ENCODE results near the gene ABCC1. TPM values are rescaled to one million over a fixed set of nuclear protein-coding genes. Genes with fewer than 3 reads are reported as not detected.
A peak's percentile ranks its signal among the peaks of the same experiment; 100 is the strongest.
"Not testable (repeated sequence)": the region's sequence is repeated elsewhere in the genome, so short reads cannot be mapped to it uniquely, and the experiment has no call there.

ABCC1 gene
- 26.1 and 35.2 TPM in 2 replicates for total RNA-seq (2014; rRNA removed; shearing (Covaris generic))

DNA sequence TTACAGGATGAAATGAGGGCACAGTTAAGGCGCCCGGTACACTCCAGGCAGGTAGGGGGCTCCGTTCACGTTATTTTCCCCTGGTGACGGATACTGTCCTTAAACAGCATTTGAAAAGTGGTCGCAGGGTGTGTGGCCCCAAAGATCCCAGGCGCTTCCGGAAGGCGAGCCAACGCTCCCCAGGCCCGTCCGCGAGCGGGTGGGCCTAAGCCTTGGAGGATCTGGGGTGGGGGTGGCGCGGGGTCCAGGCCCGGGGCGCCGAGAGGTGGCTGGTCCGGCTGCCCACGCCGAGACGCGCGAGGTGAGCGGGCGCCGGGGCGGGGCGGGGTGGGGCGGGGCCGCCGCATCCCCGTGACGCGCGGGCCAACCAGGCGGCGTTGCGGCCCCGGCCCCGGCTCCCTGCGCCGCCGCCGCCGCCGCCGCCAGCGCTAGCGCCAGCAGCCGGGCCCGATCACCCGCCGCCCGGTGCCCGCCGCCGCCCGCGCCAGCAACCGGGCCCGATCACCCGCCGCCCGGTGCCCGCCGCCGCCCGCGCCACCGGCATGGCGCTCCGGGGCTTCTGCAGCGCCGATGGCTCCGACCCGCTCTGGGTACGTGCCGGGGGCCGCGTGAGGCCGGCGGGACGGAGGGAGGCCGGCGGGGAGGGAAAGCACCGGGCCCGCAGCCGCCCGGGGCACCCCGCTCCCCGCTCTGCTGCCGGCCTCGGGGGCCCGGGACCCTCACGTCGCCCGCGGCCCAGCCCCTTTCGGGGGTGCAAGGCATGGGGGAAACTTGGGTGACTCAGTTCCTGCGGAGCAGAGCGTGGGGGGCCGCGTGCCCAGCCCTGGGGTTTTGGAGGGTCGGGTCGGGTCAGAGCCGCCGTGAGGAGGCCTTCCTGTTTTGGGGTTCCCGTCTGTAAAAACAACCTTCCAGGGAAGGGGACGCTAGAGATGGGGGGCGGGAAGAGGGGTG, at the start of gene ABCC1:
ABCC1 (plus strand) TSS at position 407 of the 951 bp plus-strand sequence; CDS start at position 543, 136 bp downstream.
- peak; percentile 52 for DNase-seq (ENCODE audit: low spot score)

DNA sequence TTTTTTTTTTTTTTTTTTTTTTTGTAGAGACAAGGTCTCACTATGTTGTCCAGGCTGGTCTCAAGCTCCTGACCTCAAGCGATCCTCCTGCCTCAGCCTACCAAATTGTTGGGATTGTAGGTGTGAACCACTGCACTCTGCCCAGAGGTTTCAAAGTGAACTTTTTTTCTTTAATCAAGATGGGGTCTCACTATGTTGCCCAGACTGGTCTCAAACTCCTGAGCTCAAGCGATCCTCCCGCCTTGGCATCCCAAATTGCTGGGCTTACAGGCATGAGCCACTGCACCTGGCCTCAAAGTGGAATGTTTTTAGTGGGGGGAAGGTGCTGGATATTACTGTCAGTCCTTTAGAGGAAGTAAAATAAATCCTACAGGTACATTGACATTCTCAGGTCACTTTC, 49.1 kb upstream of the ABCC1 start:
- no peak for DNase-seq (ENCODE audit: low spot score)

DNA sequence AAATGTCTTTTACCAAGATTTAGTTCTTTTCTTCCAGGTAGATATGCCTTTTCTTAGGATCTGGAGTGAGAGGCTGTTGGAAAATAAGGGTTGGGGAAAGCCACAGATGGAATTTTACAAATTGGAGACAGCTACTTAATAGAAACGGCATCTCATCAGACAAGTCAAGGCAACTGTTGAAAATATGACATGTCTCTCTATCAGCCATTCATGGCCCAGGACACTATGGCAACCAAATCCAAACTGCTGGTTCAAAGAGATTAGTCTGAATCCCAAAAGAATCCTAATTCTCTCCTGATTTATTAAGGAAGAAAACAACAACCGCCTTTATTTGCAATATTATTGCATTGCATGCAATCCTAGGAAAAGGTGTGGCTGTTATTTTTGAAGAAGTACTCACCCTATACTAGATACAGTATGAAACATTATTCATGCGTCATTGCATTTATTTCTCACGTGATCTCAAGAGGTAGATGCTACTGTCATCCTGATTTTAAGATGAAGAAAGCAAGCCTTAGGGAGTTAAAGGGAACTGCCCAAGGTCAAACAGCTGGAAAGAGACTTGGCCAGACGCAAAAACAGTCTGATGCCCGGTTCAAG, 48.4 kb upstream of the ABCC1 start:
- no peak for DNase-seq (ENCODE audit: low spot score)

DNA sequence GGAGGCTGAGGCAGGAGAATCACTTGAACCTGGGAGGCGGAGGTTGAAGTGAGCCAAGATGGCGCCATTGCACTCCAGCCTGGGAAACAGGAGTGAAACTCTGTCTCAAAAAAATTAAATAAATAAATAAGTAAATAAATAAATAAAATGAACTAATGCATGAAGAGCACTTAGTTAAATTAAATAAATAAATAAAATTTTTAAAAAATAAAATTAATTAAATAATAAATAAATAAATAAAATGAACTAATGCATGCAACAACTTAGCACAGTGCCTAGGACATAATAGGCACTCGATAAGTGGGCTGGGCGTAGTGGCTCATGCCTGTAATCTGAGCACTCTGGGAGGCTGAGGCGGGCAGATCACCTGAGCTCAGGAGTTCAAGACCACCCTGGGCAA, 45.5 kb upstream of the ABCC1 start:
- no peak for DNase-seq (ENCODE audit: low spot score)

DNA sequence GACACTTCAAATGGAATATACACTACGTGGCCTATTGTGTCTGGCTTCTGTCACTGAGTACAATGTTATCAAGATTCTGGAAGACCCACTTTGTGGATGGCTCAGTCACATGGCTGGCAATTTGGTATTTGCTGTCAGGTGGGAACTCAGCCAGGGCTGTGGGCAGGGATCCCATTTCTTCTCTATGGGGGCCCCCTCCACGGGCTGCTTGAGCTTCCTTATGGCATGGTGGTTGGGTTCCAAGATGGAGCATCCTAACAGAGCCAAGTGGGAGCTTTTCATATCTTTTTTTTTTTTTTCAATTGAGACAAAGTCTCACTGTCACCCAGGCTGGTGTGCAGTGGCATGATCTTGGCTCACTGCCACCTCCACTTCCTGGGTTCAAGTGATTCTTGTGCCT, 43.0 kb upstream of the ABCC1 start:
- DNase-seq (ENCODE audit: low spot score): no peak

DNA sequence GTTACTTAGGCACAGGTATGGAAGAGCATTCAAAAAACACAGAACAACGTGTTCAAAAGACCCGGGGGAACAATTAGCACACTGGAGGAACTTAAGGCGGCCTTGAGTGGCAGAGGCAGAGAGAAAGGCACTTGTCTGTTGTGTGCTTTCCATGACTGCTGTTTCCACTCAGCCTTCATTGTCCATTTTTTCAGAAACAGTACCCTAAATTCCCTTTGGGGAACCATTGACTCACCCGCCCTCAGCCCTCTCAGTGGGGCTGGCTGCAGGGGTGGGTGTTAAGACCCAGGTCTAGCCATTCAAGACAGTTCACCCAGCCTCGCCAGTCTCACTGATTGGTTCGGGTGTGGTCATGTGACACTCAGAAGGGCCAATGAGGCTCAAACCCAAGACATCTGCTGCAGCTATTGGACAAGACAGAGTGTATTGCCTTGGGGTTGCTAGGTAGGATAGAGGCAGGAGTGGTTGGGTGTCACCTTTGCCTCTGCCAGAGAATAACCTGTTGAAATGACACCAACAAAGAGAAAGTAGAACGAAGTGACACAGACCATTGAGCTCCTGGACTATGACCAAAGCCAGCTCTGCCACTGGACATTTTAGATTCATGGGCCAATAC, 41.4 kb upstream of the ABCC1 start:
- peak; percentile 56 for DNase-seq (ENCODE audit: low spot score)

DNA sequence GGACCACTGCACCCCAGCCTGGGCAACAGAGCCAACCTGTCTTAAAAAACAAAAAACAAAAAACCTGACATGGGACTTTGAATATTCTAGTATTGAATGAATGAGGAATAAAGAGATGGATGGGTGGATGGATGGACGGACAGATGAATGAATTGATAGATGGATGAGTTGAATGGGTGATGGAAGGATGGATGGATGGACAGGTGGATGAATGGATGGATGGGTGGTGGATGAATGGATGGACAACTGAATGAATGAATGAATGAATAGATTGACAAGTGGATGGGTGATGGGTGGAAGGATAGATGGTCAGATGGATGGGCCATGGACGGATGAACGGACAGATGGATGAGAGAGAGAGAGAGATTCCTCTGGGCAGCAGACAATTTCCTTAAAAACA, 38.2 kb upstream of the ABCC1 start:
- DNase-seq (ENCODE audit: low spot score): no peak

DNA sequence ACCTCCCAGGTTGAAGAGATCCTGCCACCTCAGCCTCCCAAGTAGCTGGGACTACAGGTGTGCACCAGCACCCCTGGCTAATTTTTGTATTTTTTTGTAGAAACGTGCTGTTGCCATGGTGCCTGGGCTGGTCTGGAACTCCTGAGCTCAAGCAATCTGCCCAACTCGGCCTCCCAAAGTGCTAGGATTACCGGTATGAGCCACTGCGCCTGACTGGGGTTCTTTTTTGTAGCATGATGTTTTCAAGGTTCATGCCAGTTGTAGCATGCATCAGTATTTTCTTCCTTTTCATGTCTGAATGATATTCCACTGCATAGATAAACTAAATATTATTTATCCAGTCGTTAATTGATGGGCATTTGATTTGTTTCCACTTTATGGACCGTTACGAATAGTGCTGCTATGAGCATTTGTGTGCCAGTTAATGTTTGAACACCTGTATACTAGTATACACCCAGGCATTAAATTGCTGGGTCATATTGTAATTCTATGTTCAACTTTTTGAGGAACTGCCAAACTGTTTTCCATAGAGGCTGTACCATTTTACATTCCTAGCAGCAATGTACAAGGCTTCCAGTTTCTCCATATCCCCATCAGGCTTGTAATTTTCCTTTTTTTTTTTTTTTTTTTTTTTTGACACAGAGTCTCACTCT, 36.2 kb upstream of the ABCC1 start:
- no peak for DNase-seq (ENCODE audit: low spot score)

DNA sequence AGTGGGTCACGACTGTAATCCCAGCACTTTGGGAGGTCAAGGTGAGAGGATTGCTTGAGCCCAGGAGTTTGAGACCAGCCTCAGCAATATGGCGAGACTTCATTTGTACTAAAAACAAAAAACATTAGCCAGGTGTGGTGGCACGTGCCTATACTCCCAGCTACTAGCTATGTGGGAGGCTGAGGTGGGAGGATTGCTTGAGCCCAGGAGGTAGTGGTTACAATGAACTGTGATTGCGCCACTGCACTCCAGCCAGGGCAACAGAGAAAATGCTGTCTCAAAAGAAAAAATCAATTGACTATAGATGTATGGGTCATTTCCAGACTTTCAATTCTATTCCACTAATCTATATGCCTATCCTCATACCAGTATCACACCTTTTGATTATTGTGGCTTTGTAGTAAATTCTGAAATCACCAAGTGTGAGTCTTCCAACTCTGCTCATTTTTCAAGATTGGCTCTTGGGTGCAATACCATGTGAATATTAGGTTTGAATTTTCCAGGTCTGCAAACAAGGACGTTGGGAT, 33.8 kb upstream of the ABCC1 start:
- DNase-seq (ENCODE audit: low spot score): no peak

DNA sequence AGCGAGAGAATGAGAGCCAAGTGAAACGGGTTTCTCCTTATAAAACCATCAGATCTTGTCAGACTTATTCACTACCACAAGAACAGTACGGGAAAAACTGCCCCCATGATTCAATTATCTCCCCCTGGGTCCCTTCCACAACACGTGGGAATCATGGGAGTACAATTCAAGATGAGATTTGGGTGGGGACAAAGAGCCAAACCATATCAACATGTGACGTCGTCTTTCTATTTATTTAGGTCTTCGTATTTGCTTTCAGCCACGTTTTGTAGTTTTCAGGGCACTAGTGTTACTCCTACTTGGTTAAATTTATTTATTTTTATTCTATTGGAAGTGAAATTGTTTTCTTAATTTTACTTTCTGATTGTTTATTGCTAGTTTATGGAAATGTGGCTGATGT, 33.1 kb upstream of the ABCC1 start:
- no peak for DNase-seq (ENCODE audit: low spot score)

DNA sequence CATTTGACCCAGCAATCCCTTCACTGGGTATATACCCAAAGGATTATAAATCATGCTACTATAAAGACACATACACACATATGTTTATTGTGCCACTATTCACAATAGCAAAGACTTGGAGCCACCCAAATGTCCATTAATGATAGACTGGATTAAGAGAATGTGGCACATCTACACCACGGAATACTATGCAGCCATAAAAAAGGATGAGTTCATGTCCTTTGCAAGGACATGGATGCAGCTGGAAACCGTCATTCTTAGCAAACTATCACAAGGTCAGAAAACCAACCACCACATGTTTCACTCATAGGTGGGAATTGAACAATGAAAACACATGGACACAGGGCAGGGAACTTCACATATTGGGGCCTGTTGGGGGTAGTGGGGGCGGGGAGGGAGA, 31.1 kb upstream of the ABCC1 start:
- not testable (repeated sequence) for DNase-seq (ENCODE audit: low spot score)

DNA sequence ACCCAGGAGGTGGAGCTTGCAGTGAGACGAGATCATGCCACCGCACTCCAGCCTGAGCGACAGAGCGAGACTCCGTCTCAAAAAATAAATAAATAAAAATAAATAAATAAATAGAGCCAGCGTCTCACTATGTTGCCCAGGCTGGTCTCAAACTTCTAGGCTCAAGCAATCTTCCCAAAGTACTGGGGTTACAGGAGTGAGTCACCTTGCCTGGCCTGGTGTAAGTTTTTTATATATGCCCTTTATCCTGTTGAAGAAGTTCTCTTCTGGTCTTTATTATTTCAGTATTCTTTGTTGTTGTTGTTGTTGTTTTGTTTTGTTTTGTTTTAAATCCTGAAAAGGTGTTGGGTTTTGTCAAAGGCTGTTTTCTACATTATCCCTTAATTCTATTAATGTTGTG, 30.1 kb upstream of the ABCC1 start:
- DNase-seq (ENCODE audit: low spot score): no peak

DNA sequence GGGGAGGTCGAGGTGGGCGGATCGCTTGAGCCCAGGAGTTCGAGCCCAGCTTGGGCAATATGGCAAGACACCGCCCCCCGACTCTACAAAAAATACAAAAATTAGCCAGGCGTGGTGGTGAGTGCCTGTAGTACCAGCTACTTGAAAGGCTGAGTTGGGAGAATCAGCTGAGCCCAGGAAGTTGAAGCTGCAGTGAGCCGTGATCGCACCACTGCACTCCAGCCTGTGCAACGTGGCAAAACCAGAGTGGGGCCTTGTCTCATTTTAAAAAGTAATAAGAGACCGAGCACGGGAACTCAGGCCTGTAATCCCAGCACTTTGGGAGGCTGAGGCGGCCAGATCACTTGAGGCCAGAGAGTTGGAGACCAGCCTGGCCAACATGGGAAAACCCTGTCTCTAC, 24.4 kb upstream of the ABCC1 start:
- DNase-seq (ENCODE audit: low spot score): no peak

DNA sequence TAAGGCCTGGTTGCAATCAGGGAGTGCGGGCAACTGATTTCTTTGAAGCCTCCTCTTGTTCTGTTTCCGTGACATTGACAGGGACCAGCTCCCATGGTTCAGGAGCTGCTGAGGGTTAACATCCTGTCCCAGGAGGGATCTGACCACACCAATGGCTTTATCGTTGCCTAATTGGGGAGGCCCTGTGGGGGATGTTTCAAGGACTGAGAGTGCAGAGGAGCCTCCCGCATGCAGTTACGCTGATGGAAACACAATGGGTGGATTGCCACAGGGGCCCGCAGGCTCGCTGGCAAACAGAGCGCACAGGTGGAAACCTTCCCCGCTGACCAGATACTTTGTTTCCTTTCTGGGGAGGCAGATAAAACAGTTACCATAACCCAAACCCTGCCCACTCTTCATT, 23.8 kb upstream of the ABCC1 start:
- no peak for DNase-seq (ENCODE audit: low spot score)

DNA sequence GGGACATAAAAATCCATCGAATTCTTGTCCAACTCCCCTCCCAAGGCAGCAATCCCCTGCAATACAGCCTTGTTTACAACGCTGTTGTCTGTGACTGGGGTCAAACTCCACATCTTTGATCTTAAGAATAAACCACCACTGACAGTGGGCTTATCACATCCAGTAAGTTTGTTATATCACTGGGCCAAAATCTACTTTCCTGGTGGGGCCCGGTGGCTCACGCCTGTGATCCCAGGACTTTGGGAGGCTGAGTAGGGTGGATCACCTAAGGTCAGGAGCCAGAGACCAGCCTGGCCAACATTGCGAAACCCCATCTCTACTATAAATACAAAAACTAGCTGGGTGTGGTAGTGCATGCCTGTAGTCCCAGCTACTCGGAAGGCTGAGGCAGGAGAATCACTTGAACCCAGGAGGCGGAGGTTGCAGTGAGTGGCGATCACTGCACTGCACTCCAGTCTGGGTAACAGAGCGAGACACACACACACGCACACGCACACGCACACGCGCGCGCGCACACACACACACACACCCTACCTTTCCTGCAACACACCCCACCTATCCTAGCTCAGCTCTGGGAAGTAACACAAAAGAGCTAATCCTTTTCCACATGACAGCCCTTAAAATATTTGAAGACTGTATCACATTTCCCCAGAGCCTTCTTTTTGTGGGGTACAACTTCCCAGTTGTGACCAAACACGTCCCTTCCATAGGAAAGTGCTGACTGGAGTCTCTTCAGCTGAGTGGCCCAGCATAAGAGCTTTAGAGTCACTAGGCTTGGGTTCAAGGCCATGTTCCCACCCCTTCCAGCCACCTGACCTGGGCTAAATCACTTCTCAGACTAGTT, 20.9 kb upstream of the ABCC1 start:
- DNase-seq (ENCODE audit: low spot score): no peak

DNA sequence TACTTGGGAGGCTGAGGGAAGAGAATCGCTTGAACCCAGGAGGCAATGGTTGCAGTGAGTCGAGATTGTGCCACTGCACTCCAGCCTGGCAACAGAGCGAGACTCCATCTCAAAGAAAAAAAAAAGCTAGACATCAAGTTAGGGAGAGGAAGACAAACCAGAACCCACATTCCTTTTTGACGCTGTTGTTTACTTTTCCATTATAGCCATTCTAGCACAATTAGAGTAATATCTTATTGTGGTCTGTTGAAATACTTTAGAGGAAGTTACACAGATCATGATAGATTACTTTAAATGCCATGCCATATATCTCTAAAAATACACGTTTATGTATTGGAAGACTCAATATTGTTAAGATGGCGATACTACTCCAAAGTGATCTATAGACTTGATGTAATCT, 16.5 kb upstream of the ABCC1 start:
- DNase-seq (ENCODE audit: low spot score): no peak

DNA sequence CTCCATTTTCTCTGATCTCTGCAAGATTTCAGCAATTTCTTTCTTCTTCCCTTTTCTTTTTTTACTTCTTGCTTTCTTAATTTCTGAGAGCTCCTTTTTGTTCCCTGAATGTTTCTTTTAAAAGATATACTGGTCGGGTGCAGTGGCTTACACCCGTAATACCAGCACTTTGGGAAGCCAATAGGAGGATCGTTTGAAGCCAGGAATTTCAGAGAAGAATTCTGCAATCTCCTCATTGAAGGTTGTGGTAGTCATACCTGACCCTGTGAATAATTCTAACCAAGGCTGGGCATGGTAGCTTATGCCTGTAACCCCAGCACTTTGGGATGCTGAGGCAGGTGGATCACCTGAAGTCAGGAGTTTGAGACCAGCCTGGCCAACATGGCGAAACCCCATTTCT, 15.6 kb upstream of the ABCC1 start:
- no peak for DNase-seq (ENCODE audit: low spot score)

DNA sequence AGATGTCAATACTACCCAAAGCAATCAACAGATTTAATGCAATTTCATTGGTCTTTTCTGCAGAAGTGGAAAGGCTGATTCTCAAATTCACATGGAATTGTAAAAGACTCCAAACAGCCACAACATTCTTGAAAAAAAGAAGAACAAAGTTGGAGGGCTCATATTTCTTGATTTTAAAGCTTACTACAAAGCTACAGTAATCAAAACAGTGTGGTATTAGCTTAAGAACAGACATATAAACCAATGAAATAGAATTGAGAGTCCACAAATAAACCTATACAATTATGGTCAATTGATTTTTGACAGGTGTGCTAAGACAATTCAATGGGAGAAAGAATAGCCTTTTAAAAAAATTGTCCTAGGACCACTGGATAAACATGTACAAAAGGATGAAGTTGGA, 14.4 kb upstream of the ABCC1 start:
- DNase-seq (ENCODE audit: low spot score): no peak

DNA sequence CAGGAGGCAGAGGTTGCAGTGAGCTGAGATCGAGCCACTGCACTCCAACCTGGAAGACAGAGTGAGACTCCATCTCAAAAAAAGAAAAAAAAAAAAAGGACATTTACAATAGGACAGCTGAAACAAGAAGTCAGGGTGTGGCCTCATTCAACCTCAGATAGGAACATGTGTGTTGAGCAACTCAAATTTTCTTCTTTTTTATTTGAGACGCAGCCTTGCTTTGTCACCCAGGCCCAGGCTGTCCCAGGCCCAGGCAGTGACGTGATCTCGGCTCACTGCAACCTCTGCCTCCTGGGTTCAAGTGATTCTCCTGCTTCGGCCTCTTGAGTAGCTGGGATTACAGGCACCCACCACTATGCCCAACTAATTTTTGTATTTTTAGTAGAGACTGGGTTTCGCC, 12.6 kb upstream of the ABCC1 start:
- not testable (repeated sequence) for DNase-seq (ENCODE audit: low spot score)

DNA sequence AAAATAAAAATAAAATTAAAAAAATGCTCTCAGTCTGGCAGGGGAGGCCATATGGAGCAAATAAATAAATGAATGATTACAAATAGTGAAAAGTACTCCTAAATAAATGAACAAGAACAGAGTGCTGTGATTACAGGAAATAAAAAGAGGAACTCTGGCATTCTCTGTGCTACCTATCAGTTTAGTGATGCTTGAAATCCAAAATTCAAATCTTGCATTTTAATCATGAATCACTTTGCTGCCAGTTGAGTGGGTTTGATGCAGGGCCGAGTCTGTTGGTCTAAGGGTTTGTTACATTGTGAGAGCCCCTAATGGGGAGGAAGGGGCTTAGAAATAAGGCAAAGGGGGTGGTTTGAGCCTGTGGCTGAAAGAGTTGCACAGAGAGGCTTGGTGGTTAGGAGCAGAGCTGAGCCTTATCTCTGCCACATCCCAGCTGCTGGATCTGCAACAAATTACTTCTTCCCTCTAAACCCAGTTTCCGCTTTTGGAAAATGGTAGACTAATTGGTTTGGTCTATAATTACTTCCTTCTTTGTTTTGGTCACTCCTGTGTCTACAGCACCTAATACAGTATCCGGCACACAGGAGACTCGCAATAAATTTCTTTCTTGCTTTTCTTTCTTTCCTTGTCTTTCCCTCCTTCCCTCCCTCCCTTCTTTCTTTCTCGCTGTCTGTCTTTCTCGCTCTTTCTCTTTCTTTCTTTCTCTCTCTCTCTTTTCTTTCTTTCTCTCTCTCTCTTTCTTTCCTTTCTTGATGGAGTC, 6.3 kb upstream of the ABCC1 start:
- DNase-seq (ENCODE audit: low spot score): no peak
